Endodermal cell (in vitro differentiated cells): ENCODE results near the gene FANCL. TPM values are rescaled to one million over a fixed set of nuclear protein-coding genes. Genes with fewer than 3 reads are reported as not detected.

Experiments used
- DNase-seq: peaks from one replicate; pipeline ENCODE4 v3.0.0-alpha.2; 2017
- H3K27ac ChIP-seq: 2 replicates; pipeline ENCODE4 v1.5.1; 2013; ENCODE audit warnings: mild to moderate bottlenecking, low read depth, low read length, moderate library complexity
- H3K27me3 ChIP-seq: 2 replicates; pipeline ENCODE4 v1.6.1; 2013; ENCODE audit warnings: mild to moderate bottlenecking, low read length, moderate library complexity; ENCODE audit not compliant: insufficient read depth, control insufficient read depth, poor library complexity, severe bottlenecking
- H3K36me3 ChIP-seq: 2 replicates; pipeline ENCODE4 v1.7.0; 2013; ENCODE audit warnings: mild to moderate bottlenecking, low read length, moderate library complexity; ENCODE audit not compliant: control insufficient read depth, insufficient read depth
- H3K4me1 ChIP-seq: one replicate; pipeline ENCODE4 v1.7.0; 2013; ENCODE audit warnings: low read length; ENCODE audit not compliant: control insufficient read depth, insufficient read depth
- H3K4me3 ChIP-seq: 2 replicates; pipeline ENCODE4 v1.5.1; 2013; ENCODE audit warnings: mild to moderate bottlenecking, low read length, moderate library complexity
- H3K9ac ChIP-seq: 2 replicates; pipeline ENCODE4 v1.6.1; 2013; ENCODE audit warnings: mild to moderate bottlenecking, low read length, moderate library complexity; ENCODE audit not compliant: poor library complexity, severe bottlenecking; ENCODE audit errors: extremely low read depth
- H3K9me3 ChIP-seq: 2 replicates; pipeline ENCODE4 v1.6.1; 2013; ENCODE audit warnings: mild to moderate bottlenecking, low read length, moderate library complexity; ENCODE audit not compliant: control insufficient read depth
- H3K27ac Mint-ChIP-seq: 2 replicates; pipeline ENCODE4 v1.8.0; 2020; ENCODE audit warnings: mixed read lengths
- H3K27me3 Mint-ChIP-seq: 2 replicates; pipeline ENCODE4 v1.8.0; 2021; ENCODE audit warnings: mild to moderate bottlenecking, mixed read lengths; ENCODE audit not compliant: insufficient read depth
- H3K36me3 Mint-ChIP-seq: 2 replicates; pipeline ENCODE4 v1.8.0; 2020; ENCODE audit warnings: low read depth, mixed read lengths
- H3K4me1 Mint-ChIP-seq: 2 replicates; pipeline ENCODE4 v1.8.0; 2020; ENCODE audit warnings: mixed read lengths
- H3K4me3 Mint-ChIP-seq: 2 replicates; pipeline ENCODE4 v1.8.0; 2020; ENCODE audit warnings: mild to moderate bottlenecking, moderate library complexity, mixed read lengths
- H3K9me3 Mint-ChIP-seq: 2 replicates; pipeline ENCODE4 v1.8.0; 2020; ENCODE audit warnings: mild to moderate bottlenecking, mixed read lengths
- WGBS, 2 experiments: methylation state at CpG; one replicate each; pipeline versions ENCODE4 v1.1.5 to v1.1.7; 2013; ENCODE audit warnings: missing lambda C conversion rate in 2 of 2, mixed read lengths in 1 of 2; ENCODE audit not compliant: insufficient coverage in 1 of 2, insufficient read length in 1 of 2; 5-methylcytosine and 5-hydroxymethylcytosine counted together
- total RNA-seq, 2 donors: library from RNA; stranded (reverse); fragmentation: NEBNext Ultra II Directional in 1 of 2; extraction: Animal tissue kit (Norgen Biotek cat#: 25700) in 1 of 2; gene quantifications; 2 replicates in 1 of 2; 3 replicates in 1 of 2; pipeline ENCODE4 v1.2.1, GENCODE V29; 2021
- TF ChIP-seq, protein P1 (sequence below): fragments of 200-600 bp; sonication (generic); conservative IDR thresholded peaks from 2 replicates; pipeline ENCODE4 v1.5.0; 2021; ENCODE audit warnings: antibody characterized with exemption, mild to moderate bottlenecking

The FANCL gene
- total RNA-seq, 2 donors from 2014 or later, result 64.0 to 85.2 TPM

- no peak overlapping the region for H3K4me3 Mint-ChIP-seq
- H3K4me1 Mint-ChIP-seq, result peaks cover 14% of the 10 kb centered on the region
- Histone ChIP-seq H3K36me3 (peaks cover 69% of the 10 kb centered on the region), H3K27ac (no peak overlapping the region), H3K4me3 (no peak overlapping the region), H3K9ac (no peak overlapping the region), H3K27me3 (no peaks in the 10 kb centered on the region), H3K9me3 (peaks cover 24% of the 10 kb centered on the region), H3K4me1 (no peaks in the 10 kb centered on the region)
- peaks cover 46% of the 10 kb centered on the region for H3K36me3 Mint-ChIP-seq
- TF ChIP-seq, protein P1, sequence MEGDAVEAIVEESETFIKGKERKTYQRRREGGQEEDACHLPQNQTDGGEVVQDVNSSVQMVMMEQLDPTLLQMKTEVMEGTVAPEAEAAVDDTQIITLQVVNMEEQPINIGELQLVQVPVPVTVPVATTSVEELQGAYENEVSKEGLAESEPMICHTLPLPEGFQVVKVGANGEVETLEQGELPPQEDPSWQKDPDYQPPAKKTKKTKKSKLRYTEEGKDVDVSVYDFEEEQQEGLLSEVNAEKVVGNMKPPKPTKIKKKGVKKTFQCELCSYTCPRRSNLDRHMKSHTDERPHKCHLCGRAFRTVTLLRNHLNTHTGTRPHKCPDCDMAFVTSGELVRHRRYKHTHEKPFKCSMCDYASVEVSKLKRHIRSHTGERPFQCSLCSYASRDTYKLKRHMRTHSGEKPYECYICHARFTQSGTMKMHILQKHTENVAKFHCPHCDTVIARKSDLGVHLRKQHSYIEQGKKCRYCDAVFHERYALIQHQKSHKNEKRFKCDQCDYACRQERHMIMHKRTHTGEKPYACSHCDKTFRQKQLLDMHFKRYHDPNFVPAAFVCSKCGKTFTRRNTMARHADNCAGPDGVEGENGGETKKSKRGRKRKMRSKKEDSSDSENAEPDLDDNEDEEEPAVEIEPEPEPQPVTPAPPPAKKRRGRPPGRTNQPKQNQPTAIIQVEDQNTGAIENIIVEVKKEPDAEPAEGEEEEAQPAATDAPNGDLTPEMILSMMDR, result no peak
- no peaks in the 10 kb centered on the region for H3K27me3 Mint-ChIP-seq
- H3K27ac Mint-ChIP-seq, result peak overlapping the region; percentile 81
- H3K9me3 Mint-ChIP-seq, result peaks cover 22% of the 10 kb centered on the region
- DNase-seq, result no peak
- WGBS, 2 experiments, result 64 to 86% methylated on average over 1 to 3 of the region's 3 CpGs
Observed at GRCh38 chr2:58207189-58207588, 33.9 kb downstream of the FANCL start.

GRCh38 chr2:58206785-58207184 lies 34.3 kb downstream of the FANCL start:
- Mint-ChIP-seq H3K4me3 (no peak overlapping the region), H3K36me3 (peaks cover 42% of the 10 kb centered on the region), H3K27me3 (no peaks in the 10 kb centered on the region), H3K9me3 (peaks cover 18% of the 10 kb centered on the region), H3K4me1 (peaks cover 14% of the 10 kb centered on the region), H3K27ac (peak overlapping the region; percentile 81)
- Histone ChIP-seq H3K4me1 (no peaks in the 10 kb centered on the region), H3K4me3 (no peak overlapping the region), H3K9me3 (peaks cover 20% of the 10 kb centered on the region), H3K27me3 (no peaks in the 10 kb centered on the region), H3K36me3 (peaks cover 69% of the 10 kb centered on the region), H3K27ac (no peak overlapping the region), H3K9ac (no peak overlapping the region)
- 100% methylated on average over 1 of the region's 1 CpG; no CpG with 5 or more reads in 1 of the 2 experiments for WGBS, 2 experiments
- no peak for DNase-seq
- TF ChIP-seq, protein P1, result no peak

GRCh38 chr2:58204195-58204959 lies 36.7 kb downstream of the FANCL start:
- Mint-ChIP-seq H3K4me3 (no peak overlapping the region), H3K4me1 (peaks cover 14% of the 10 kb centered on the region), H3K27ac (no peak overlapping the region), H3K27me3 (no peaks in the 10 kb centered on the region), H3K9me3 (no peaks in the 10 kb centered on the region), H3K36me3 (peaks cover 26% of the 10 kb centered on the region)
- 92 to 94% methylated on average over 4 to 6 of the region's 6 CpGs for WGBS, 2 experiments
- DNase-seq, result no peak
- Histone ChIP-seq H3K4me1 (no peaks in the 10 kb centered on the region), H3K36me3 (peaks cover 60% of the 10 kb centered on the region), H3K9ac (no peak overlapping the region), H3K4me3 (no peak overlapping the region), H3K27ac (no peak overlapping the region), H3K9me3 (no peaks in the 10 kb centered on the region), H3K27me3 (no peaks in the 10 kb centered on the region)
- TF ChIP-seq, protein P1, result no peak
